K562 (cell line): ENCODE measurements around the gene BMAL1. TPM values are rescaled to one million over a fixed set of nuclear protein-coding genes. Genes with fewer than 3 reads are reported as not detected.

ENCODE experiments used
- DPF2 ChIP-seq: fragments of 450-650 bp; IDR thresholded peaks from 2 replicates; pipeline ENCODE4 v1.6.1; 2016
- EHMT2 ChIP-seq: fragments of 450-650 bp; IDR thresholded peaks from 2 replicates; pipeline ENCODE4 v1.6.1; 2018; ENCODE audit warnings: antibody characterized with exemption
- ETV5 ChIP-seq: sonication (generic); formaldehyde crosslinking; IDR thresholded peaks from 2 replicates; pipeline ENCODE4 v1.4.0; 2020; ENCODE audit warnings: low read depth, mild to moderate bottlenecking, missing genetic modification reagents
- MGA ChIP-seq: fragments of 450-650 bp; IDR thresholded peaks from 2 replicates; pipeline ENCODE4 v1.6.1; 2016; ENCODE audit warnings: mild to moderate bottlenecking, moderate library complexity
- POLR2H ChIP-seq: IDR thresholded peaks from 2 replicates; pipeline ENCODE4 v1.6.1; 2016; ENCODE audit warnings: missing genetic modification characterization, low read depth, mild to moderate bottlenecking, control low read depth, missing compliant biosample characterization, moderate library complexity
- RAD51 ChIP-seq: fragments of 450-650 bp; IDR thresholded peaks from 2 replicates; pipeline ENCODE4 v1.7.1; 2016; ENCODE audit warnings: low read depth, mild to moderate bottlenecking, borderline replicate concordance
- SRSF1 ChIP-seq: fragments of 200-400 bp; formaldehyde crosslinking; IDR thresholded peaks from 2 replicates; pipeline ENCODE4 v1.6.1; 2017; ENCODE audit warnings: mild to moderate bottlenecking, low read depth, low read length, moderate library complexity
- THRB ChIP-seq: fragments of 450-650 bp; formaldehyde crosslinking; conservative IDR thresholded peaks from 2 replicates; pipeline ENCODE4 v1.4.0; 2022; ENCODE audit warnings: mild to moderate bottlenecking, missing genetic modification characterization
- TOE1 ChIP-seq, 2 experiments: fragments of 450-650 bp in 1 of 2; sonication (generic) in 1 of 2; formaldehyde crosslinking in 1 of 2; IDR thresholded peaks; 2 replicates each; pipeline versions ENCODE4 v1.7.1 to v1.8.0; 2016 to 2022; ENCODE audit warnings: borderline replicate concordance in 2 of 2, mild to moderate bottlenecking in 2 of 2, antibody characterized with exemption in 1 of 2, inconsistent platforms in 1 of 2, low read depth in 1 of 2, missing genetic modification reagents in 1 of 2, moderate library complexity in 1 of 2
- ZNF197 ChIP-seq: fragments of 200-800 bp; sonication (Bioruptor generic); IDR thresholded peaks from 2 replicates; pipeline ENCODE4 v1.6.1; 2016; ENCODE audit warnings: low read depth, missing genetic modification characterization, missing compliant biosample characterization
- ZNF57 ChIP-seq: fragments of 450-650 bp; formaldehyde crosslinking; IDR thresholded peaks from 2 replicates; pipeline ENCODE4 v1.4.0; 2020; ENCODE audit warnings: mild to moderate bottlenecking, moderate library complexity
- polyA plus RNA-seq, 8 experiments: library from polyadenylated mRNA; depleted of rRNA in 4 of 8; stranded (reverse) in 5 of 8; unstranded in 3 of 8; fragments of >200 nt; fragmentation: Nextera tagmentation in 2 of 8; fragmentation: Illumina TruSeq in 1 of 8; extraction: Ambion mirVana in 2 of 8; extraction: Trizol in 1 of 8; gene quantifications; 2 replicates each; pipeline versions ENCODE4 v1.2.1 to v1.2.3, GENCODE V29; 2011 to 2014; ENCODE audit warnings: inconsistent platforms in 1 of 8, missing spikeins in 1 of 8
- total RNA-seq, 7 experiments: library from RNA; depleted of rRNA in 6 of 7; stranded (reverse); fragments of >200 nt in 6 of 7; fragmentation: Illumina TruSeq in 2 of 7; extraction: Trizol in 2 of 7; gene quantifications; 2 replicates each; pipeline versions ENCODE4 v1.2.1 to v1.2.3, GENCODE V29; 2011 to 2021; ENCODE audit warnings: low replicate concordance in 1 of 7

BMAL1 gene
- total and polyA plus RNA-seq, 9 of the 15 experiments (the other 6 are each of a cell fraction or from before 2014, with no cell fraction given), result 0.14 to 2.4 (median 0.64) TPM

- peak; percentile 56 for TF ChIP-seq RAD51
- no peak for TF ChIP-seq POLR2H (tag)
- no peak for TF ChIP-seq ETV5 (CRISPR knock-in tag)
- TF ChIP-seq THRB, result no peak
- peak; percentile 71 for TF ChIP-seq MGA
- no peak for TF ChIP-seq SRSF1
- TF ChIP-seq DPF2, result no peak
- no peak for TF ChIP-seq TOE1 (IDR thresholded peaks at IDR 0.05; ENCODE audit: borderline replicate concordance)
- no peak for TF ChIP-seq TOE1 (CRISPR knock-in tag; IDR thresholded peaks at IDR 0.05; ENCODE audit: borderline replicate concordance, low read depth)
- TF ChIP-seq EHMT2, result peak; percentile 56; the same call in 1 of the 2 replicates
- TF ChIP-seq ZNF197 (CRISPR knock-in tag), result 0 out of 2 replicates have a peak, but pooled peaks have one; percentile 34
- peak; percentile 83; the same call in 1 of the 2 replicates for TF ChIP-seq ZNF57 (CRISPR knock-in tag)
Measured at GRCh38 chr11:13303668-13304649, 26.4 kb downstream of the BMAL1 start (continued).
